IPS DF 19.7 (cell line): ENCODE data around the gene UPF1.

Experiments
- DNase-seq: peaks from one replicate; pipeline ENCODE4 v3.0.0-alpha.2; 2013; ENCODE audit warnings: low read depth, low spot score

UPF1 gene

GRCh38 chr19:18870531-18871172 is 38.9 kb downstream of the UPF1 start:
- DNase-seq = no peak

- DNase-seq = no peak
Measured at GRCh38 chr19:18871543-18871942, 39.8 kb downstream of the UPF1 start.

- DNase-seq = no peak
Measured at GRCh38 chr19:18875726-18876125, 44.0 kb downstream of the UPF1 start.

GRCh38 chr19:18876865-18877264 is 45.1 kb downstream of the UPF1 start:
- DNase-seq = no peak

GRCh38 chr19:18878058-18878797 is 46.5 kb downstream of the UPF1 start:
- DNase-seq = no peak

- DNase-seq = no peak
Measured at GRCh38 chr19:18878858-18879578, 47.3 kb downstream of the UPF1 start.

GRCh38 chr19:18879579-18880373 is 48.0 kb downstream of the UPF1 start:
- no peak for DNase-seq

- no peak for DNase-seq
Measured at GRCh38 chr19:18881491-18881890, 49.7 kb downstream of the UPF1 start.

- DNase-seq = no peak
Measured at GRCh38 chr19:18883526-18884304, 52.0 kb downstream of the UPF1 start.

- DNase-seq = no peak
Measured at GRCh38 chr19:18886972-18887371, 55.2 kb downstream of the UPF1 start.

GRCh38 chr19:18889949-18890745 is 58.4 kb downstream of the UPF1 start:
- DNase-seq = no peak

- no peak for DNase-seq
Measured at GRCh38 chr19:18893587-18894253, 62.0 kb downstream of the UPF1 start.

GRCh38 chr19:18894254-18895037 is 62.7 kb downstream of the UPF1 start:
- DNase-seq = no peak

GRCh38 chr19:18895038-18895823 is 63.5 kb downstream of the UPF1 start:
- no peak for DNase-seq

GRCh38 chr19:18895824-18896341 is 64.1 kb downstream of the UPF1 start, which contains the start of gene CERS1:
Gene CERS1, minus strand, starts transcription at chr19:18896158. Its CDS starts 86 bp downstream, at chr19:18896072.
- DNase-seq = no peak

GRCh38 chr19:18896421-18896841 is 64.7 kb downstream of the UPF1 start:
- DNase-seq = no peak
